ENCODE results near the gene TMEM184B.

GRCh38 chr22:38304526-38304925, 31.7 kb upstream of the TMEM184B start:
- TF ChIP-seq CTCF (IDR thresholded peaks at IDR 0.05; ENCODE audit: control extremely low read depth in 1 of 3, insufficient read depth in 1 of 3, low read depth in 1 of 3, low read length in 3 of 3) (peak; percentile 12 to 40 (median 39); a peak in 3 of 4 replicates), POLR2A (IDR thresholded peaks at IDR 0.05; ENCODE audit: control extremely low read depth in 1 of 2, low read depth in 2 of 2, low read length in 2 of 2) (no peak), POLR2AphosphoS5 (IDR thresholded peaks at IDR 0.05; ENCODE audit: low read depth, low read length) (no peak; the same call in 1 of the 2 replicates), MAFK (IDR thresholded peaks at IDR 0.05; ENCODE audit: low read depth, low read length) (no peak)
